HG02973 (cell line): ENCODE data around the gene RBMS3.
"Not testable (repeated sequence)": the region's sequence is repeated elsewhere in the genome, so short reads cannot be mapped to it uniquely, and the experiment has no call there.

Experiments
- ATAC-seq: cut with Tn5 transposase; IDR thresholded peaks from one replicate; pipeline ENCODE4 v1.9.1; 2021; ENCODE audit warnings: moderate library complexity; ENCODE audit not compliant: unreplicated experiment

The RBMS3 gene

GRCh38 chr3:29382409-29382808 lies 101.5 kb downstream of the RBMS3 start:
- ATAC-seq: no peak

- ATAC-seq: no peak
These were observed 102.0 kb downstream of the RBMS3 start for GRCh38 chr3:29382845-29383244.

- no peak for ATAC-seq
These were observed 103.8 kb downstream of the RBMS3 start for GRCh38 chr3:29384640-29385039.

- no peak for ATAC-seq
These were observed 104.4 kb downstream of the RBMS3 start for GRCh38 chr3:29385046-29385830.

GRCh38 chr3:29389362-29389761 lies 108.5 kb downstream of the RBMS3 start:
- no peak for ATAC-seq

- ATAC-seq: no peak
These were observed 111.9 kb downstream of the RBMS3 start for GRCh38 chr3:29392625-29393388.

GRCh38 chr3:29393946-29394345 lies 113.1 kb downstream of the RBMS3 start:
- ATAC-seq: not testable (repeated sequence)

- no peak for ATAC-seq
These were observed 116.5 kb downstream of the RBMS3 start for GRCh38 chr3:29397406-29397805.

- no peak for ATAC-seq
These were observed 117.9 kb downstream of the RBMS3 start for GRCh38 chr3:29398787-29399186.

- no peak for ATAC-seq
These were observed 125.5 kb downstream of the RBMS3 start for GRCh38 chr3:29406291-29406832.

GRCh38 chr3:29408676-29409075 lies 127.8 kb downstream of the RBMS3 start:
- ATAC-seq: no peak

- no peak for ATAC-seq
These were observed 128.5 kb downstream of the RBMS3 start for GRCh38 chr3:29409409-29409808.

- no peak for ATAC-seq
These were observed 129.3 kb downstream of the RBMS3 start for GRCh38 chr3:29410220-29410619.

- no peak for ATAC-seq
These were observed 130.0 kb downstream of the RBMS3 start for GRCh38 chr3:29410660-29411405.

GRCh38 chr3:29412110-29412509 lies 131.2 kb downstream of the RBMS3 start:
- no peak for ATAC-seq

GRCh38 chr3:29414468-29415224 lies 133.8 kb downstream of the RBMS3 start:
- ATAC-seq: no peak

GRCh38 chr3:29415482-29416223 lies 134.8 kb downstream of the RBMS3 start:
- ATAC-seq: no peak

GRCh38 chr3:29416514-29416913 lies 135.6 kb downstream of the RBMS3 start:
- no peak for ATAC-seq

- no peak for ATAC-seq
These were observed 139.2 kb downstream of the RBMS3 start for GRCh38 chr3:29420106-29420505.
